GM23338 (cell line): ENCODE measurements around the gene TTC33. TPM values are rescaled to one million over a fixed set of nuclear protein-coding genes. Genes with fewer than 3 reads are reported as not detected.

Experiments
- ATAC-seq: fragments of 200-7000 bp; cut with Tn5 transposase; 3 replicates; pipeline ENCODE4 v1.9.1; 2020
- DNase-seq: peaks from one replicate; pipeline ENCODE4 v3.0.0-alpha.2; 2015; ENCODE audit warnings: low spot score
- H2AFZ ChIP-seq: fragments of 200-600 bp; sonication (generic); 2 replicates; pipeline ENCODE4 v1.8.0; 2016; ENCODE audit warnings: antibody characterized with exemption, mild to moderate bottlenecking, moderate library complexity
- H3F3A ChIP-seq: fragments of 200-600 bp; sonication (generic); replicated peaks from 2 replicates; pipeline ENCODE4 v1.8.0; 2017; ENCODE audit warnings: antibody characterized with exemption, mixed run types, low read depth
- H3K27ac ChIP-seq: fragments of 200-600 bp; sonication (generic); 2 replicates; pipeline ENCODE4 v1.6.1; 2016; ENCODE audit warnings: low read depth
- H3K27me3 ChIP-seq: fragments of 200-600 bp; sonication (generic); 2 replicates; pipeline ENCODE4 v1.8.0; 2016; ENCODE audit warnings: mild to moderate bottlenecking, mixed run types, moderate library complexity; ENCODE audit not compliant: insufficient read depth
- H3K36me3 ChIP-seq: fragments of 200-600 bp; sonication (generic); 2 replicates; pipeline ENCODE4 v1.8.0; 2016; ENCODE audit warnings: mild to moderate bottlenecking; ENCODE audit not compliant: insufficient read depth
- H3K4me1 ChIP-seq: fragments of 200-600 bp; sonication (generic); 2 replicates; pipeline ENCODE4 v1.8.0; 2016; ENCODE audit warnings: mild to moderate bottlenecking, moderate library complexity; ENCODE audit not compliant: insufficient read depth
- H3K4me2 ChIP-seq: fragments of 200-600 bp; sonication (generic); 2 replicates; pipeline ENCODE4 v1.7.1; 2017; ENCODE audit warnings: mixed run types
- H3K4me3 ChIP-seq: fragments of 200-600 bp; sonication (generic); 2 replicates; pipeline ENCODE4 v1.6.1; 2016; ENCODE audit warnings: mixed run types
- H3K79me2 ChIP-seq: fragments of 200-600 bp; sonication (generic); replicated peaks from 2 replicates; pipeline ENCODE4 v1.8.0; 2017; ENCODE audit warnings: mild to moderate bottlenecking; ENCODE audit not compliant: insufficient read depth
- H3K9me2 ChIP-seq: fragments of 200-600 bp; sonication (generic); 2 replicates; pipeline ENCODE4 v1.8.0; 2017; ENCODE audit not compliant: insufficient read depth
- H4K20me1 ChIP-seq: fragments of 200-600 bp; sonication (generic); replicated peaks from 2 replicates; pipeline ENCODE4 v1.8.0; 2017; ENCODE audit warnings: mild to moderate bottlenecking; ENCODE audit not compliant: insufficient read depth
- H3K27ac Mint-ChIP-seq: 2 replicates; pipeline ENCODE4 v1.8.0; 2020; ENCODE audit warnings: inconsistent platforms, mild to moderate bottlenecking, moderate library complexity, mixed read lengths
- H3K27me3 Mint-ChIP-seq: 3 replicates; pipeline ENCODE4 v1.8.0; 2022; ENCODE audit warnings: low read depth, mild to moderate bottlenecking, moderate library complexity, mixed read lengths, inconsistent platforms; ENCODE audit not compliant: insufficient read depth, poor library complexity
- H3K36me3 Mint-ChIP-seq: 3 replicates; pipeline ENCODE4 v1.8.0; 2021; ENCODE audit warnings: low read depth, mild to moderate bottlenecking, inconsistent platforms, moderate library complexity, mixed read lengths
- H3K4me1 Mint-ChIP-seq: 3 replicates; pipeline ENCODE4 v1.8.0; 2020; ENCODE audit warnings: mild to moderate bottlenecking, inconsistent platforms, mixed read lengths
- H3K4me3 Mint-ChIP-seq: 3 replicates; pipeline ENCODE4 v1.8.0; 2021; ENCODE audit warnings: moderate library complexity, mild to moderate bottlenecking, inconsistent platforms, mixed read lengths
- H3K9me3 Mint-ChIP-seq: 3 replicates; pipeline ENCODE4 v1.8.0; 2020; ENCODE audit warnings: moderate library complexity, mild to moderate bottlenecking, inconsistent platforms, mixed read lengths
- CREB1 ChIP-seq: fragments of 250-450 bp; sonication (Bioruptor Pico); IDR thresholded peaks from 2 replicates; pipeline ENCODE4 v1.5.0; 2020; ENCODE audit warnings: low read depth, mild to moderate bottlenecking, moderate library complexity
- EZH2 ChIP-seq: fragments of 200-600 bp; sonication (generic); IDR thresholded peaks from one replicate; pipeline ENCODE4 v1.8.0; 2017; ENCODE audit warnings: antibody characterized with exemption, mild to moderate bottlenecking, low read depth; ENCODE audit not compliant: unreplicated experiment
- EZH2phosphoT487 ChIP-seq: fragments of 200-600 bp; sonication (generic); IDR thresholded peaks from one replicate; pipeline ENCODE4 v1.8.1; 2018; ENCODE audit warnings: antibody characterized with exemption; ENCODE audit not compliant: unreplicated experiment
- JUNB ChIP-seq: IDR thresholded peaks from one replicate; pipeline ENCODE4 v1.6.1; 2016; ENCODE audit warnings: antibody characterized with exemption; ENCODE audit not compliant: unreplicated experiment
- NANOG ChIP-seq: IDR thresholded peaks from 2 replicates; pipeline ENCODE4 v1.6.1; 2016; ENCODE audit warnings: antibody characterized with exemption, borderline replicate concordance
- POLR2AphosphoS5 ChIP-seq: IDR thresholded peaks from 2 replicates; pipeline ENCODE4 v1.6.1; 2016; ENCODE audit warnings: antibody characterized with exemption, low read depth
- STAT1 ChIP-seq: IDR thresholded peaks from one replicate; pipeline ENCODE4 v1.6.1; 2016; ENCODE audit warnings: antibody characterized with exemption; ENCODE audit not compliant: unreplicated experiment
- ZNF114 ChIP-seq: fragments of 250-450 bp; sonication (Bioruptor Pico); IDR thresholded peaks from 2 replicates; pipeline ENCODE4 v1.5.0; 2020; ENCODE audit warnings: mild to moderate bottlenecking, moderate library complexity
- ZNF331 ChIP-seq: fragments of 250-450 bp; sonication (Bioruptor Pico); IDR thresholded peaks from 2 replicates; pipeline ENCODE4 v1.5.0; 2020; ENCODE audit warnings: low read depth, mild to moderate bottlenecking, moderate library complexity
- polyA plus RNA-seq: library from polyadenylated mRNA; unstranded; fragments of >200 nt; fragmentation: Nextera tagmentation; extraction: Ambion mirVana; gene quantifications from 2 replicates; pipeline ENCODE4 v1.2.1, GENCODE V29; 2016
- total RNA-seq: library from RNA; depleted of rRNA; stranded (reverse); fragments of >200 nt; shearing (Covaris generic); gene quantifications from 2 replicates; pipeline ENCODE4 v1.2.3, GENCODE V29; 2014
- TF ChIP-seq, protein P1 (sequence below): IDR thresholded peaks from one replicate; pipeline ENCODE4 v1.6.1; 2018; ENCODE audit warnings: antibody characterized with exemption; ENCODE audit not compliant: unreplicated experiment
- TF ChIP-seq, protein P2 (sequence below): IDR thresholded peaks from 2 replicates; pipeline ENCODE4 v1.6.1; 2016; ENCODE audit warnings: antibody characterized with exemption
- TF ChIP-seq, protein P3 (sequence below), 2 experiments: fragments of 200-600 bp in 1 of 2; sonication (generic) in 1 of 2; conservative IDR thresholded peaks; 2 replicates each; pipeline versions ENCODE4 v1.5.1 to v1.6.1; 2016 to 2017; ENCODE audit warnings: antibody characterized with exemption in 2 of 2, low read depth in 2 of 2, mild to moderate bottlenecking in 2 of 2, moderate library complexity in 1 of 2

Gene TTC33
- total and polyA plus RNA-seq, 2 experiments from 2014 or later = 4.1 to 11.5 TPM

DNA sequence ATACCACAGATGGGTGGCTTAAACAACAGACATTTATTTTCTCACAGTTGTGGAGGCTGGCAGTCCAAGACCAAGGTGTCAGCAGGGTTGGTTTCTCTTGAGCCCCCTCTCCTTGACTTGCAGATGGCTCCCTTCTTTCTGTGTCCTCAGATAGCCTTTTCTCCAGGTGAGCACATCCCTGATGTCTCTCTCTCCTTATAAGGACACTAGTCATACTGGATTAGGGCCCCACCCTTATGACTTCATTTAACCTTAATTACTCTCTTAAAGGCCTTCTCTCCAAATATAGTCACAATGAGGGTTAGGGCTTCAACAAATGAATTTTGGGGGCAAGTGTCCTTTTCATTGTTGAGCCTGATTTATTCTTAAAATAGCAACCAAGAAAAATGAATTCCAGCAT is 61.3 kb downstream of the TTC33 start:
- Histone ChIP-seq H2AFZ (no peak overlapping the region), H3K4me2 (no peak overlapping the region), H3K36me3 (no peaks in the 10 kb centered on the region), H4K20me1 (no peaks in the 10 kb centered on the region), H3K27me3 (no peaks in the 10 kb centered on the region), H3K9me2 (peaks cover 6% of the 10 kb centered on the region; the same call in 1 of the 2 replicates), H3K4me1 (no peaks in the 10 kb centered on the region), H3F3A (no peaks in the 10 kb centered on the region), H3K4me3 (no peak overlapping the region), H3K79me2 (no peaks in the 10 kb centered on the region), H3K27ac (no peak overlapping the region)
- no peaks in the 10 kb centered on the region for H3K36me3 Mint-ChIP-seq
- H3K4me3 Mint-ChIP-seq = no peak overlapping the region
- no peak for TF ChIP-seq NANOG
- no peak for TF ChIP-seq JUNB
- TF ChIP-seq CREB1 (CRISPR knock-in tag) = no peak
- TF ChIP-seq EZH2 = no peak
- TF ChIP-seq, protein P1, sequence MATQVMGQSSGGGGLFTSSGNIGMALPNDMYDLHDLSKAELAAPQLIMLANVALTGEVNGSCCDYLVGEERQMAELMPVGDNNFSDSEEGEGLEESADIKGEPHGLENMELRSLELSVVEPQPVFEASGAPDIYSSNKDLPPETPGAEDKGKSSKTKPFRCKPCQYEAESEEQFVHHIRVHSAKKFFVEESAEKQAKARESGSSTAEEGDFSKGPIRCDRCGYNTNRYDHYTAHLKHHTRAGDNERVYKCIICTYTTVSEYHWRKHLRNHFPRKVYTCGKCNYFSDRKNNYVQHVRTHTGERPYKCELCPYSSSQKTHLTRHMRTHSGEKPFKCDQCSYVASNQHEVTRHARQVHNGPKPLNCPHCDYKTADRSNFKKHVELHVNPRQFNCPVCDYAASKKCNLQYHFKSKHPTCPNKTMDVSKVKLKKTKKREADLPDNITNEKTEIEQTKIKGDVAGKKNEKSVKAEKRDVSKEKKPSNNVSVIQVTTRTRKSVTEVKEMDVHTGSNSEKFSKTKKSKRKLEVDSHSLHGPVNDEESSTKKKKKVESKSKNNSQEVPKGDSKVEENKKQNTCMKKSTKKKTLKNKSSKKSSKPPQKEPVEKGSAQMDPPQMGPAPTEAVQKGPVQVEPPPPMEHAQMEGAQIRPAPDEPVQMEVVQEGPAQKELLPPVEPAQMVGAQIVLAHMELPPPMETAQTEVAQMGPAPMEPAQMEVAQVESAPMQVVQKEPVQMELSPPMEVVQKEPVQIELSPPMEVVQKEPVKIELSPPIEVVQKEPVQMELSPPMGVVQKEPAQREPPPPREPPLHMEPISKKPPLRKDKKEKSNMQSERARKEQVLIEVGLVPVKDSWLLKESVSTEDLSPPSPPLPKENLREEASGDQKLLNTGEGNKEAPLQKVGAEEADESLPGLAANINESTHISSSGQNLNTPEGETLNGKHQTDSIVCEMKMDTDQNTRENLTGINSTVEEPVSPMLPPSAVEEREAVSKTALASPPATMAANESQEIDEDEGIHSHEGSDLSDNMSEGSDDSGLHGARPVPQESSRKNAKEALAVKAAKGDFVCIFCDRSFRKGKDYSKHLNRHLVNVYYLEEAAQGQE = no peak
- no peak for TF ChIP-seq POLR2AphosphoS5
- TF ChIP-seq STAT1 = no peak
- no peak for TF ChIP-seq EZH2phosphoT487
- TF ChIP-seq, protein P2, sequence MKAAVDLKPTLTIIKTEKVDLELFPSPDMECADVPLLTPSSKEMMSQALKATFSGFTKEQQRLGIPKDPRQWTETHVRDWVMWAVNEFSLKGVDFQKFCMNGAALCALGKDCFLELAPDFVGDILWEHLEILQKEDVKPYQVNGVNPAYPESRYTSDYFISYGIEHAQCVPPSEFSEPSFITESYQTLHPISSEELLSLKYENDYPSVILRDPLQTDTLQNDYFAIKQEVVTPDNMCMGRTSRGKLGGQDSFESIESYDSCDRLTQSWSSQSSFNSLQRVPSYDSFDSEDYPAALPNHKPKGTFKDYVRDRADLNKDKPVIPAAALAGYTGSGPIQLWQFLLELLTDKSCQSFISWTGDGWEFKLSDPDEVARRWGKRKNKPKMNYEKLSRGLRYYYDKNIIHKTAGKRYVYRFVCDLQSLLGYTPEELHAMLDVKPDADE = no peak
- TF ChIP-seq, protein P3, sequence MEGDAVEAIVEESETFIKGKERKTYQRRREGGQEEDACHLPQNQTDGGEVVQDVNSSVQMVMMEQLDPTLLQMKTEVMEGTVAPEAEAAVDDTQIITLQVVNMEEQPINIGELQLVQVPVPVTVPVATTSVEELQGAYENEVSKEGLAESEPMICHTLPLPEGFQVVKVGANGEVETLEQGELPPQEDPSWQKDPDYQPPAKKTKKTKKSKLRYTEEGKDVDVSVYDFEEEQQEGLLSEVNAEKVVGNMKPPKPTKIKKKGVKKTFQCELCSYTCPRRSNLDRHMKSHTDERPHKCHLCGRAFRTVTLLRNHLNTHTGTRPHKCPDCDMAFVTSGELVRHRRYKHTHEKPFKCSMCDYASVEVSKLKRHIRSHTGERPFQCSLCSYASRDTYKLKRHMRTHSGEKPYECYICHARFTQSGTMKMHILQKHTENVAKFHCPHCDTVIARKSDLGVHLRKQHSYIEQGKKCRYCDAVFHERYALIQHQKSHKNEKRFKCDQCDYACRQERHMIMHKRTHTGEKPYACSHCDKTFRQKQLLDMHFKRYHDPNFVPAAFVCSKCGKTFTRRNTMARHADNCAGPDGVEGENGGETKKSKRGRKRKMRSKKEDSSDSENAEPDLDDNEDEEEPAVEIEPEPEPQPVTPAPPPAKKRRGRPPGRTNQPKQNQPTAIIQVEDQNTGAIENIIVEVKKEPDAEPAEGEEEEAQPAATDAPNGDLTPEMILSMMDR (conservative IDR thresholded peaks at IDR 0.05; ENCODE audit: low read depth in 2 of 2) = no peak
- no peak for TF ChIP-seq ZNF114 (CRISPR knock-in tag)
- no peak for TF ChIP-seq ZNF331
- H3K4me1 Mint-ChIP-seq = no peaks in the 10 kb centered on the region
- peaks cover 4% of the 10 kb centered on the region for H3K27me3 Mint-ChIP-seq
- H3K27ac Mint-ChIP-seq = no peak overlapping the region
- ATAC-seq (no peak), DNase-seq (no peak)
- H3K9me3 Mint-ChIP-seq = no peaks in the 10 kb centered on the region; the same call in 2 of the 3 replicates
